Endothelial cell (in vitro differentiated cells): ENCODE data around the gene DNAJB7. TPM values are rescaled to one million over a fixed set of nuclear protein-coding genes. Genes with fewer than 3 reads are reported as not detected.

Experiments used
- DNase-seq: peaks from one replicate; pipeline ENCODE4 v3.0.0; 2021; ENCODE audit warnings: low spot score
- H3K27ac Mint-ChIP-seq: one replicate; pipeline ENCODE4 v1.8.0; 2021; ENCODE audit warnings: mixed read lengths, inconsistent platforms; ENCODE audit not compliant: unreplicated experiment
- H3K27me3 Mint-ChIP-seq: one replicate; pipeline ENCODE4 v1.8.0; 2021; ENCODE audit warnings: mild to moderate bottlenecking, moderate library complexity, mixed read lengths, inconsistent platforms; ENCODE audit not compliant: unreplicated experiment
- H3K36me3 Mint-ChIP-seq: one replicate; pipeline ENCODE4 v1.8.0; 2021; ENCODE audit warnings: mild to moderate bottlenecking, low read depth, mixed read lengths, inconsistent platforms; ENCODE audit not compliant: unreplicated experiment
- H3K4me1 Mint-ChIP-seq: one replicate; pipeline ENCODE4 v1.8.0; 2021; ENCODE audit warnings: mild to moderate bottlenecking, mixed read lengths, inconsistent platforms; ENCODE audit not compliant: unreplicated experiment
- H3K4me3 Mint-ChIP-seq: one replicate; pipeline ENCODE4 v1.8.0; 2021; ENCODE audit warnings: mild to moderate bottlenecking, mixed read lengths, inconsistent platforms; ENCODE audit not compliant: unreplicated experiment
- H3K9me3 Mint-ChIP-seq: one replicate; pipeline ENCODE4 v1.8.0; 2021; ENCODE audit warnings: mixed read lengths, inconsistent platforms; ENCODE audit not compliant: unreplicated experiment
- total RNA-seq: library from RNA; stranded (reverse); fragmentation: NEBNext Ultra II Directional; extraction: Animal tissue kit (Norgen Biotek cat#: 25700); gene quantifications from one replicate; pipeline ENCODE4 v1.2.1, GENCODE V29; 2021; ENCODE audit not compliant: unreplicated experiment
- TF ChIP-seq, protein P1 (sequence below): fragments of 200-600 bp; sonication (generic); IDR thresholded peaks from one replicate; pipeline ENCODE4 v1.5.0; 2021; ENCODE audit warnings: antibody characterized with exemption; ENCODE audit not compliant: unreplicated experiment

Gene DNAJB7
- total RNA-seq, 1 donor from 2014 or later: not detected

DNA sequence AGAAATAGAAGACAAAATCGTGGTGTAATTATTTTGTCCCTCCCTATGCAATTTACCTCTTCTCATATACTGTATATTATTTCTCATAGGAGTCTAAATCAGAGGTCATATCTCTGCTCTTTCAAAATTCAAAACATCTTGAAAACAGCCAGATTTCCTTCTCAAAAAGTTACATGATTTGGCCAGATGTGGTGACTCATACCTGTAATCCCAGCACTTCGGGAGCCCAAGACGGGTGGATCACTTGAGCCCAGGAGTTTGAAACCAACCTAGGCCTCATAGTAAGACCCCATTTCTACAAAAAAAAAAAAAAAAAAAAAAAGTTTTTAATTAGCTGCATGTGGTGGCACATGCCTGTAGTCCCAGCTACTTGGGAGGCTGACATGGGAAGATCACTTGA is 29.0 kb upstream of the DNAJB7 start:
- no peaks in the 10 kb centered on the region for H3K9me3 Mint-ChIP-seq
- H3K27me3 Mint-ChIP-seq: peaks cover 1% of the 10 kb centered on the region
- TF ChIP-seq, protein P1, sequence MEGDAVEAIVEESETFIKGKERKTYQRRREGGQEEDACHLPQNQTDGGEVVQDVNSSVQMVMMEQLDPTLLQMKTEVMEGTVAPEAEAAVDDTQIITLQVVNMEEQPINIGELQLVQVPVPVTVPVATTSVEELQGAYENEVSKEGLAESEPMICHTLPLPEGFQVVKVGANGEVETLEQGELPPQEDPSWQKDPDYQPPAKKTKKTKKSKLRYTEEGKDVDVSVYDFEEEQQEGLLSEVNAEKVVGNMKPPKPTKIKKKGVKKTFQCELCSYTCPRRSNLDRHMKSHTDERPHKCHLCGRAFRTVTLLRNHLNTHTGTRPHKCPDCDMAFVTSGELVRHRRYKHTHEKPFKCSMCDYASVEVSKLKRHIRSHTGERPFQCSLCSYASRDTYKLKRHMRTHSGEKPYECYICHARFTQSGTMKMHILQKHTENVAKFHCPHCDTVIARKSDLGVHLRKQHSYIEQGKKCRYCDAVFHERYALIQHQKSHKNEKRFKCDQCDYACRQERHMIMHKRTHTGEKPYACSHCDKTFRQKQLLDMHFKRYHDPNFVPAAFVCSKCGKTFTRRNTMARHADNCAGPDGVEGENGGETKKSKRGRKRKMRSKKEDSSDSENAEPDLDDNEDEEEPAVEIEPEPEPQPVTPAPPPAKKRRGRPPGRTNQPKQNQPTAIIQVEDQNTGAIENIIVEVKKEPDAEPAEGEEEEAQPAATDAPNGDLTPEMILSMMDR: no peak
- no peak overlapping the region for H3K27ac Mint-ChIP-seq
- H3K4me3 Mint-ChIP-seq: no peak overlapping the region
- peaks cover 6% of the 10 kb centered on the region for H3K4me1 Mint-ChIP-seq
- no peak for DNase-seq
- H3K36me3 Mint-ChIP-seq: peaks cover 21% of the 10 kb centered on the region

DNA sequence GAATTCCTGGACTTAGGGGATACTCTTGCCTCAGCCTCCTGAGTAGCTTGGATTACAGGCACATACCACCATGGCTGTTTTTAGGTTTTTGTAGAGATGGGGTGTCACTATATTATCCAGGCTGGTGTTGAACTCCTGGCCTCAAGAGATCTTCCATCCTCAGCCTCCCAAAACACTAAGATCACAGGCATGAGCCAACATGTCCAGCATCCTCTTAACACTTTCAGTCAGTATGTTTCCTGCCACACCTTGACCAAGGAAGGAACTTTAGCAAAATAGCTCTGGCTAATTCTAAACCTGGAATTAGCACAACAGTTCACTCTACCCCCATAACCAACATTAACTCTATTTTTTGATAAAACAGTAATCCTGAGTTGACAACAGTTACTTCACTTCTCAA is 27.2 kb upstream of the DNAJB7 start:
- no peak overlapping the region for H3K4me3 Mint-ChIP-seq
- DNase-seq: no peak
- H3K4me1 Mint-ChIP-seq: peaks cover 6% of the 10 kb centered on the region
- peaks cover 26% of the 10 kb centered on the region for H3K36me3 Mint-ChIP-seq
- TF ChIP-seq, protein P1: no peak
- no peaks in the 10 kb centered on the region for H3K9me3 Mint-ChIP-seq
- H3K27me3 Mint-ChIP-seq: peaks cover 1% of the 10 kb centered on the region
- H3K27ac Mint-ChIP-seq: no peak overlapping the region

- no peak for DNase-seq
- peaks cover 9% of the 10 kb centered on the region for H3K36me3 Mint-ChIP-seq
- no peak overlapping the region for H3K27ac Mint-ChIP-seq
- H3K4me1 Mint-ChIP-seq: no peaks in the 10 kb centered on the region
- no peaks in the 10 kb centered on the region for H3K27me3 Mint-ChIP-seq
- TF ChIP-seq, protein P1: no peak
- H3K4me3 Mint-ChIP-seq: no peak overlapping the region
- H3K9me3 Mint-ChIP-seq: no peaks in the 10 kb centered on the region
Observed at GRCh38 chr22:40878922-40879321, 17.0 kb upstream of the DNAJB7 start.

DNA sequence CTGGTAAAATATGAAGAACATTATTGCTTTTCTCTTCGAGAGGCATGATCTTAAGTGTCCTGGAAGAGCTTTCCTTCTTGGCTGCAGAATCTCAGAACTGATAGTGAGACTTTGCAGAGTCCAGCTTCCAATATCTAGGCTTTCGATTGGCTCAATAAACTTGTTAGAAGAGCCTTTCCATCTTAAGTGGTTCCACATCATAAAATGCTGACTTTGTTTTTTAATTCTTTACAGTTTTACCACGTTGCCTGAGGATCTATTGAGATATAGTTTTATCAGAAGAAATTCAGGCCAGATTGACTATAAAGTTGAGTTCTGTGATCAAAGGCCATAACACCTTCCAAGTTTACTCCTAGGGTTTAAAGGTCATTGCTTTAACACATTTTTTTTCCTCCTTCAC is 15.6 kb upstream of the DNAJB7 start:
- H3K9me3 Mint-ChIP-seq: no peaks in the 10 kb centered on the region
- no peak overlapping the region for H3K27ac Mint-ChIP-seq
- peaks cover 9% of the 10 kb centered on the region for H3K36me3 Mint-ChIP-seq
- no peaks in the 10 kb centered on the region for H3K27me3 Mint-ChIP-seq
- TF ChIP-seq, protein P1: no peak
- DNase-seq: no peak
- H3K4me1 Mint-ChIP-seq: no peaks in the 10 kb centered on the region
- no peak overlapping the region for H3K4me3 Mint-ChIP-seq

- H3K9me3 Mint-ChIP-seq: no peaks in the 10 kb centered on the region
- no peaks in the 10 kb centered on the region for H3K27me3 Mint-ChIP-seq
- TF ChIP-seq, protein P1: no peak
- peaks cover 8% of the 10 kb centered on the region for H3K36me3 Mint-ChIP-seq
- DNase-seq: no peak
- H3K4me3 Mint-ChIP-seq: no peak overlapping the region
- H3K27ac Mint-ChIP-seq: no peak overlapping the region
- H3K4me1 Mint-ChIP-seq: no peaks in the 10 kb centered on the region
Observed at GRCh38 chr22:40876907-40877306, 15.0 kb upstream of the DNAJB7 start.
